GM19467 (cell line): Measurements from ENCODE around the gene STAP2.
"Not testable (repeated sequence)": the region's sequence is repeated elsewhere in the genome, so short reads cannot be mapped to it uniquely, and the experiment has no call there.

Experiments
- ATAC-seq: cut with Tn5 transposase; IDR thresholded peaks from one replicate; pipeline ENCODE4 v1.9.1; 2021; ENCODE audit warnings: mild to moderate bottlenecking, moderate library complexity; ENCODE audit not compliant: unreplicated experiment

STAP2 gene

DNA sequence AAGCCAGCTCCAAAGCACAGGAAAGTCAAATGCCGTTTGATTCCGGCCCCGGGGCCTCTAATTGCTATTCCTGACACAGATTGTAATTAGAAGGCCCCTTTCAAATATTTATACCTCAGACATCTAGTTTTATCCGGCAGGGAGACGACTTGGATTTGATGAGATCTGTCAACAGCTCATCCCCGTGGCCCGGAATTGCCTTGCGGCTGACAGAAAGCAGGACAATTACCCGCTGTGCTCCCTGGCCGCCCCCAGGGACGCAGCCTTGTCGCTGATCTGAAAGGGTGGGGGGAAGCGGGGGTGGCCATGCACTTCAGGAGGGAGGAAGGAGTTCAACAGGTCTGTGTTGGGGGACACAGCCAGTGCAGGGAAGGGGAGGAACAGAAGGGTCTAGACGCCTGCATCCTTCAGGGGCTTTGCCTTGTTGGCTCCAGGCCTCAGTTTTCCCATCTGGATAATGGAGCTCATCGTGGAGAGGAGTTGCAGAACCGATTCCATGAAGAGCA, 61.4 kb downstream of the STAP2 start:
- no peak for ATAC-seq

DNA sequence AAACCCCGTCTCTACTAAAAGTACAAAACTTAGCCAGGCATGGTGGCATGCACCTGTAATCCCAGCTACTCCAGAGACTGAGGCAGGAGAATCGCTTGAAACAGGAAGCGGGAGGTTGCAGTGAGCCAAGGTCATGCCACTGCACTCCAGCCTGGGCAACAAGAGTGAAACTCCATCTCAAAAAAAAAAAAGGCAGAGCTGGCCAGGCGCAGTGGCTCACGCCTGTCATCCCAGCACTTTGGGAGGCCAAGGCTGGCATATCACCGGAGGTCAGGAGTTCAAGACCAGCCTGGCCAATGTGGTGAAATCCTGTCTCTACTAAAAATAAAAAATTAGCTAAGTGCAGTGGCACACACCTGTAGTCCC, 64.3 kb downstream of the STAP2 start:
- not testable (repeated sequence) for ATAC-seq
